Neuronal stem cell (in vitro differentiated cells): ENCODE data around the gene SAMD15.

Experiments
- DNase-seq: peaks from one replicate; pipeline ENCODE4 v3.0.0-alpha.2; 2013; ENCODE audit warnings: low spot score
- H2AFZ ChIP-seq: one replicate; pipeline ENCODE4 v1.6.1; 2013; ENCODE audit warnings: mild to moderate bottlenecking, low read length, inconsistent platforms
- H2AK5ac ChIP-seq: 2 replicates; pipeline ENCODE4 v1.6.1; 2013; ENCODE audit warnings: low read depth, mild to moderate bottlenecking, inconsistent platforms, low read length, moderate library complexity, mixed read lengths
- H2BK120ac ChIP-seq: 2 replicates; pipeline ENCODE4 v1.6.1; 2013; ENCODE audit warnings: low read depth, mild to moderate bottlenecking, inconsistent platforms, low read length, moderate library complexity, mixed read lengths
- H2BK12ac ChIP-seq: one replicate; pipeline ENCODE4 v1.6.1; 2013; ENCODE audit warnings: low read length, inconsistent platforms
- H2BK15ac ChIP-seq: 2 replicates; pipeline ENCODE4 v1.6.1; 2013; ENCODE audit warnings: mild to moderate bottlenecking, low read length, inconsistent platforms, mixed read lengths
- H2BK5ac ChIP-seq: one replicate; pipeline ENCODE4 v1.6.1; 2013; ENCODE audit warnings: inconsistent platforms, mild to moderate bottlenecking, low read length, moderate library complexity
- H3K14ac ChIP-seq: one replicate; pipeline ENCODE4 v1.6.1; 2013; ENCODE audit warnings: low read length, inconsistent platforms
- H3K18ac ChIP-seq: 2 replicates; pipeline ENCODE4 v1.6.1; 2013; ENCODE audit warnings: low read length, inconsistent platforms
- H3K23ac ChIP-seq: 2 replicates; pipeline ENCODE4 v1.6.1; 2013; ENCODE audit warnings: low read depth, mild to moderate bottlenecking, mixed read lengths, low read length, inconsistent platforms; ENCODE audit not compliant: poor library complexity
- H3K27ac ChIP-seq: replicated peaks from 3 replicates; pipeline ENCODE4 v1.5.1; 2013; ENCODE audit warnings: low read length, inconsistent platforms
- H3K27me3 ChIP-seq, 3 experiments: 2 replicates each; pipeline ENCODE4 v1.6.1; 2013; ENCODE audit warnings: low read length in 3 of 3, mild to moderate bottlenecking in 2 of 3, inconsistent platforms in 1 of 3, low read depth in 1 of 3, mixed read lengths in 1 of 3, moderate library complexity in 1 of 3; ENCODE audit not compliant: control insufficient read depth in 3 of 3, insufficient read depth in 3 of 3
- H3K36me3 ChIP-seq, 2 donors: replicated peaks in 1 of 2; 2 replicates each; pipeline ENCODE4 v1.6.1; 2013; ENCODE audit warnings: low read length in 2 of 2; ENCODE audit not compliant: control insufficient read depth in 2 of 2, insufficient read depth in 2 of 2
- H3K4ac ChIP-seq: 2 replicates; pipeline ENCODE4 v1.6.1; 2013; ENCODE audit warnings: inconsistent platforms, mild to moderate bottlenecking, low read length, moderate library complexity
- H3K4me1 ChIP-seq, 2 donors: 1 replicate in 1 of 2; 2 replicates in 1 of 2; pipeline ENCODE4 v1.6.1; 2013; ENCODE audit warnings: low read length in 2 of 2, low read depth in 1 of 2; ENCODE audit not compliant: control insufficient read depth in 2 of 2, insufficient read depth in 1 of 2
- H3K4me2 ChIP-seq: one replicate; pipeline ENCODE4 v1.6.1; 2013; ENCODE audit warnings: mild to moderate bottlenecking, low read length, inconsistent platforms; ENCODE audit not compliant: insufficient read depth, poor library complexity, severe bottlenecking
- H3K4me3 ChIP-seq, 2 donors: 2 replicates each; pipeline ENCODE4 v1.5.1; 2013; ENCODE audit warnings: low read length in 2 of 2, mild to moderate bottlenecking in 2 of 2, inconsistent platforms in 1 of 2, moderate library complexity in 1 of 2
- H3K79me1 ChIP-seq: one replicate; pipeline ENCODE4 v1.6.1; 2013; ENCODE audit warnings: low read depth, mild to moderate bottlenecking, inconsistent platforms, low read length, moderate library complexity
- H3K9ac ChIP-seq: one replicate; pipeline ENCODE4 v1.6.1; 2013; ENCODE audit warnings: mild to moderate bottlenecking, low read depth, low read length, inconsistent platforms; ENCODE audit not compliant: poor library complexity
- H3K9me3 ChIP-seq, 2 donors: replicated peaks in 1 of 2; 2 replicates each; pipeline versions ENCODE3 to v1.6.1; 2013; ENCODE audit warnings: low read length in 2 of 2, mild to moderate bottlenecking in 2 of 2, inconsistent platforms in 1 of 2, low read depth in 1 of 2, mixed read lengths in 1 of 2, moderate library complexity in 1 of 2; ENCODE audit not compliant: control insufficient read depth in 2 of 2, insufficient read depth in 1 of 2
- H4K8ac ChIP-seq: one replicate; pipeline ENCODE4 v1.6.1; 2013; ENCODE audit warnings: low read depth, mild to moderate bottlenecking, inconsistent platforms, low read length, moderate library complexity
- H4K91ac ChIP-seq: one replicate; pipeline ENCODE4 v1.6.1; 2013; ENCODE audit warnings: low read length, low read depth, mild to moderate bottlenecking, inconsistent platforms; ENCODE audit not compliant: poor library complexity
- WGBS, 2 donors: extraction: QIAGEN DNeasy Blood & Tissue Kit; methylation state at CpG; one replicate each; pipeline ENCODE4 v1.1.7; 2013; ENCODE audit warnings: missing lambda C conversion rate in 2 of 2, mixed read lengths in 1 of 2; ENCODE audit not compliant: insufficient read length in 2 of 2, insufficient replicate concordance in 1 of 2; ENCODE audit errors: extremely low coverage in 2 of 2; 5-methylcytosine and 5-hydroxymethylcytosine counted together

The SAMD15 gene

GRCh38 chr14:77439861-77440260, 62.7 kb downstream of the SAMD15 start:
- Histone ChIP-seq H3K4me1 (no peaks in the 10 kb centered on the region), H4K91ac (no peak overlapping the region), H3K18ac (no peak overlapping the region), H3K23ac (no peak overlapping the region), H3K4ac (no peak overlapping the region), H2BK120ac (no peak overlapping the region), H2BK12ac (no peak overlapping the region), H2AK5ac (no peak overlapping the region), H2AFZ (no peak overlapping the region), H3K14ac (no peak overlapping the region), H3K4me2 (no peak overlapping the region), H3K27me3 (no peaks in the 10 kb centered on the region), H3K79me1 (no peaks in the 10 kb centered on the region), H2BK5ac (no peak overlapping the region), H3K9ac (no peak overlapping the region), H4K8ac (no peak overlapping the region), H3K9me3 (no peaks in the 10 kb centered on the region), H2BK15ac (no peak overlapping the region), H3K4me3 (no peak overlapping the region), H3K27ac (no peak overlapping the region), H3K36me3 (peaks cover 7 to 85% of the 10 kb centered on the region in 2 donors)
- no peak for DNase-seq
- no CpG with 5 or more reads among the region's 4 CpGs for WGBS, 2 donors
